Dedifferentiated amniotic fluid mesenchymal stem cell (primary cell): ENCODE measurements around the gene CAPZB.

ENCODE experiments used
- DNase-seq: peaks from one replicate; pipeline ENCODE4 v3.0.0-alpha.2; 2016; ENCODE audit errors: extremely low spot score

The CAPZB gene

GRCh38 chr1:19448491-19449439 is 36.6 kb downstream of the CAPZB start:
- peak; percentile 79 for DNase-seq

GRCh38 chr1:19447550-19447949 is 37.8 kb downstream of the CAPZB start:
- DNase-seq, result no peak

- DNase-seq, result no peak
Observed at GRCh38 chr1:19445417-19446342, 39.7 kb downstream of the CAPZB start.

- no peak for DNase-seq
Observed at GRCh38 chr1:19444296-19445021, 40.9 kb downstream of the CAPZB start.

GRCh38 chr1:19443326-19443725 is 42.0 kb downstream of the CAPZB start:
- no peak for DNase-seq

GRCh38 chr1:19442154-19443096 is 42.9 kb downstream of the CAPZB start:
- no peak for DNase-seq

GRCh38 chr1:19441048-19441780 is 44.1 kb downstream of the CAPZB start:
- DNase-seq, result no peak

GRCh38 chr1:19439464-19440171 is 45.7 kb downstream of the CAPZB start:
- DNase-seq, result no peak

- no peak for DNase-seq
Observed at GRCh38 chr1:19438516-19439195, 46.7 kb downstream of the CAPZB start.

- no peak for DNase-seq
Observed at GRCh38 chr1:19437891-19438294, 47.4 kb downstream of the CAPZB start.

GRCh38 chr1:19436716-19437476 is 48.4 kb downstream of the CAPZB start:
- DNase-seq, result no peak

- DNase-seq, result peak; percentile 58
Observed at GRCh38 chr1:19435851-19436455, 49.4 kb downstream of the CAPZB start.

- DNase-seq, result peak; percentile 54
Observed at GRCh38 chr1:19435181-19435580, 50.2 kb downstream of the CAPZB start.

- no peak for DNase-seq
Observed at GRCh38 chr1:19433719-19433998, 51.7 kb downstream of the CAPZB start.

- DNase-seq, result no peak
Observed at GRCh38 chr1:19432943-19433718, 52.2 kb downstream of the CAPZB start.

GRCh38 chr1:19430121-19431068 is 54.9 kb downstream of the CAPZB start:
- peak; percentile 52 for DNase-seq
